Keratinocyte (primary cell): ENCODE results near the gene PLA1A. TPM values are rescaled to one million over a fixed set of nuclear protein-coding genes. Genes with fewer than 3 reads are reported as not detected.

Experiments used
- DNase-seq: peaks from one replicate; pipeline ENCODE4 v3.0.0-alpha.2; 2011; ENCODE audit warnings: low read depth, missing footprints, low spot score
- FAIRE-seq: peaks from 2 replicates; lab custom pipeline; 2011; peaks lifted over from hg19 to GRCh38; lab: Jason Lieb, UNC
- H2AFZ ChIP-seq: 2 replicates; pipeline ENCODE4 v1.6.0; 2012; ENCODE audit warnings: low read length, control low read depth, inconsistent platforms; ENCODE audit not compliant: control insufficient read depth
- H3K27ac ChIP-seq: 2 replicates; pipeline ENCODE4 v1.5.1; 2011; ENCODE audit warnings: low read length; ENCODE audit not compliant: control insufficient read depth, insufficient read depth
- H3K27me3 ChIP-seq: 3 replicates; pipeline ENCODE4 v1.6.0; 2011; ENCODE audit warnings: low read length; ENCODE audit not compliant: control insufficient read depth, insufficient read depth; ENCODE audit errors: extremely low read depth
- H3K36me3 ChIP-seq, 2 experiments: 2 replicates in 1 of 2; 3 replicates in 1 of 2; pipeline ENCODE4 v1.5.1; 2011; ENCODE audit warnings: low read length in 2 of 2, mild to moderate bottlenecking in 1 of 2; ENCODE audit not compliant: control insufficient read depth in 2 of 2, insufficient read depth in 2 of 2; ENCODE audit errors: extremely low read depth in 1 of 2
- H3K4me1 ChIP-seq: 3 replicates; pipeline ENCODE4 v1.5.1; 2011; ENCODE audit warnings: low read length; ENCODE audit not compliant: control insufficient read depth, insufficient read depth; ENCODE audit errors: extremely low read depth
- H3K4me2 ChIP-seq: 3 replicates; pipeline ENCODE4 v1.6.0; 2011; ENCODE audit warnings: low read depth, low read length; ENCODE audit not compliant: control insufficient read depth, insufficient read depth; ENCODE audit errors: extremely low read depth
- H3K4me3 ChIP-seq, 3 experiments: fragments of 200-600 bp in 1 of 3; sonication (generic) in 1 of 3; 2 replicates in 2 of 3; 3 replicates in 1 of 3; pipeline ENCODE4 v1.5.1; 2011 to 2016; ENCODE audit warnings: low read length in 3 of 3, mild to moderate bottlenecking in 3 of 3, control low read depth in 2 of 3, inconsistent platforms in 1 of 3, low read depth in 1 of 3, mixed read lengths in 1 of 3, mixed run types in 1 of 3, moderate library complexity in 1 of 3; ENCODE audit not compliant: control insufficient read depth in 2 of 3, insufficient read depth in 2 of 3; ENCODE audit errors: extremely low read depth in 1 of 3
- H3K79me2 ChIP-seq: 2 replicates; pipeline ENCODE4 v1.6.0; 2012; ENCODE audit warnings: low read length; ENCODE audit not compliant: control insufficient read depth, insufficient read depth
- H3K9ac ChIP-seq: 3 replicates; pipeline ENCODE4 v1.6.0; 2011; ENCODE audit warnings: low read length; ENCODE audit not compliant: control insufficient read depth, insufficient read depth; ENCODE audit errors: extremely low read depth
- H3K9me1 ChIP-seq: 3 replicates; pipeline ENCODE4 v1.6.0; 2011; ENCODE audit warnings: low read length; ENCODE audit not compliant: control insufficient read depth, insufficient read depth; ENCODE audit errors: extremely low read depth
- H3K9me3 ChIP-seq: 2 replicates; pipeline ENCODE4 v1.5.1; 2012; ENCODE audit warnings: low read depth, low read length; ENCODE audit not compliant: control insufficient read depth
- H4K20me1 ChIP-seq: 3 replicates; pipeline ENCODE4 v1.6.0; 2011; ENCODE audit warnings: low read length; ENCODE audit not compliant: control insufficient read depth, insufficient read depth; ENCODE audit errors: extremely low read depth
- EZH2 ChIP-seq: IDR thresholded peaks from one replicate; pipeline ENCODE4 v1.6.1; 2012; ENCODE audit warnings: inconsistent platforms, mild to moderate bottlenecking, low read length, moderate library complexity
- dilution Hi-C: fragments of 300-500 bp; cut with MboI; formaldehyde crosslinking; loops from one replicate; pipeline ENCODE4 v1.7.0; 2020; ENCODE audit warnings: low sequenced_read_pairs; ENCODE audit not compliant: extremely low pct_ligation_motif_present
- polyA plus RNA-seq, 5 experiments: library from polyadenylated mRNA; depleted of rRNA in 3 of 5; stranded (reverse) in 3 of 5; stranded (forward) in 1 of 5; unstranded in 1 of 5; fragments of >200 nt; gene quantifications; 1 replicate in 1 of 5; 2 replicates in 3 of 5; 3 replicates in 1 of 5; pipeline versions ENCODE4 v1.2.1 to v1.2.3, GENCODE V29; 2011 to 2012; ENCODE audit warnings: missing spikeins in 2 of 5, low read depth in 1 of 5, low replicate concordance in 1 of 5
- TF ChIP-seq, protein P1 (sequence below), 3 experiments: IDR thresholded peaks in 1 of 3; conservative IDR thresholded peaks in 1 of 3; optimal IDR thresholded peaks in 1 of 3; 2 replicates in 2 of 3; 3 replicates in 1 of 3; pipeline versions ENCODE3 to v1.5.1; 2011; ENCODE audit warnings: low read length in 3 of 3, mild to moderate bottlenecking in 3 of 3, moderate library complexity in 2 of 3, control low read depth in 1 of 3, inconsistent platforms in 1 of 3; ENCODE audit not compliant: insufficient read depth in 2 of 3; ENCODE audit errors: extremely low read depth in 1 of 3

PLA1A gene
- polyA plus RNA-seq, 1 donor (not counting 4 experiments of a cell fraction or from before 2014, with no cell fraction given): not detected

DNA sequence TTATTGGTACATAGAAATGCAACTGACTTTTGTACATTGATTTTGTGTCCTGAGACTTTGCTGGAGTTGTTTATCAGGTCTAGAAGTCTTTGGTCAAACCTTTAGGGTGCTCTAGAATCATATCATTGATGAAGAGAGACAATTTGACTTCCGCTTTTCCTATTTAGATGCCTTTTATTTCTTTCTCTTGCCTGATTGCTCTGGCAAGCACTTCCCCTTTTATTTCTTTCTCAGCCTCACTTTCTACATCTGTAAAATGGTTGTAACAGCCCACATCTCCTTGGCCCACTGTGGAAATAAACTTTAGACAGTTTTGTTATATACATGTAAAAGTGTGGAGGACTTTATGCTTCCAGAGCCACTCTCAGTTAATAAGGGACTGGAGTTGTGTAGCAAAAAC is 14.0 kb downstream of the PLA1A start:
- Histone ChIP-seq H3K4me3 (no peak overlapping the region), H3K27me3 (peaks cover 19% of the 10 kb centered on the region), H4K20me1 (no peaks in the 10 kb centered on the region), H3K9ac (no peak overlapping the region), H3K9me1 (no peaks in the 10 kb centered on the region), H3K79me2 (no peaks in the 10 kb centered on the region), H3K4me2 (no peak overlapping the region), H3K4me1 (no peaks in the 10 kb centered on the region), H3K9me3 (no peaks in the 10 kb centered on the region), H3K36me3 (no peaks in the 10 kb centered on the region), H3K27ac (no peak overlapping the region), H2AFZ (no peak overlapping the region)
- dilution Hi-C loops: no loop called here
- DNase-seq: no peak
- TF ChIP-seq EZH2: no peak
- FAIRE-seq: no peak

DNA sequence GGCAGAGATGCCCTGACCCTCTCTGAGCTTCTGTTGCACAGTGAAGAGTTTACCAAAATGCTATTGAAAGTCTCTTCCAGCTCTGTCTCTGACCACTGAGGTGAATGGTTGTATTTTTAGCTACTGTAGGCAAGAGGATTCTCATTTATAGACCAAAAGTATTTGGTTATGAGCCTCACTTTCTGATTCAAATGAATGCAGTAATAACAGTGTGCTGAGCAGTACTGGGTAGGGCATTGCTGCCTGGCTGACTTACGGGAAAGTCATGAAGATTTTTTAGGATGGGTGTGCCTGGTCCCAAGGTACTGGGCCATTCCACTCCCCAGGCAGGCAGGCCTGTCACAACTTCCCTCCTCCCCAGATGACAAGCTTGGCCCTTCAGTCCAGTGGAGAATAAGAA is 15.5 kb downstream of the PLA1A start:
- dilution Hi-C loops: no loop called here
- no peak overlapping the region for H3K4me2 ChIP-seq
- H3K9me3 ChIP-seq: no peaks in the 10 kb centered on the region
- no peaks in the 10 kb centered on the region for H3K36me3 ChIP-seq
- H3K27ac ChIP-seq: no peak overlapping the region
- FAIRE-seq (no peak), DNase-seq (no peak)
- no peaks in the 10 kb centered on the region for H3K4me1 ChIP-seq
- no peak overlapping the region for H3K9ac ChIP-seq
- H3K9me1 ChIP-seq: no peaks in the 10 kb centered on the region
- TF ChIP-seq, protein P1, sequence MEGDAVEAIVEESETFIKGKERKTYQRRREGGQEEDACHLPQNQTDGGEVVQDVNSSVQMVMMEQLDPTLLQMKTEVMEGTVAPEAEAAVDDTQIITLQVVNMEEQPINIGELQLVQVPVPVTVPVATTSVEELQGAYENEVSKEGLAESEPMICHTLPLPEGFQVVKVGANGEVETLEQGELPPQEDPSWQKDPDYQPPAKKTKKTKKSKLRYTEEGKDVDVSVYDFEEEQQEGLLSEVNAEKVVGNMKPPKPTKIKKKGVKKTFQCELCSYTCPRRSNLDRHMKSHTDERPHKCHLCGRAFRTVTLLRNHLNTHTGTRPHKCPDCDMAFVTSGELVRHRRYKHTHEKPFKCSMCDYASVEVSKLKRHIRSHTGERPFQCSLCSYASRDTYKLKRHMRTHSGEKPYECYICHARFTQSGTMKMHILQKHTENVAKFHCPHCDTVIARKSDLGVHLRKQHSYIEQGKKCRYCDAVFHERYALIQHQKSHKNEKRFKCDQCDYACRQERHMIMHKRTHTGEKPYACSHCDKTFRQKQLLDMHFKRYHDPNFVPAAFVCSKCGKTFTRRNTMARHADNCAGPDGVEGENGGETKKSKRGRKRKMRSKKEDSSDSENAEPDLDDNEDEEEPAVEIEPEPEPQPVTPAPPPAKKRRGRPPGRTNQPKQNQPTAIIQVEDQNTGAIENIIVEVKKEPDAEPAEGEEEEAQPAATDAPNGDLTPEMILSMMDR (optimal IDR thresholded peaks at IDR 0.05 in 1 of 3, IDR thresholded peaks at IDR 0.05 in 1 of 3, conservative IDR thresholded peaks at IDR 0.05 in 1 of 3; ENCODE audit: extremely low read depth in 1 of 3, insufficient read depth in 2 of 3, low read length in 3 of 3): no peak
- no peak for TF ChIP-seq EZH2
- H4K20me1 ChIP-seq: no peaks in the 10 kb centered on the region
- H3K4me3 ChIP-seq: no peak overlapping the region
- H2AFZ ChIP-seq: no peak overlapping the region
- H3K79me2 ChIP-seq: no peaks in the 10 kb centered on the region
- peaks cover 13% of the 10 kb centered on the region for H3K27me3 ChIP-seq

DNA sequence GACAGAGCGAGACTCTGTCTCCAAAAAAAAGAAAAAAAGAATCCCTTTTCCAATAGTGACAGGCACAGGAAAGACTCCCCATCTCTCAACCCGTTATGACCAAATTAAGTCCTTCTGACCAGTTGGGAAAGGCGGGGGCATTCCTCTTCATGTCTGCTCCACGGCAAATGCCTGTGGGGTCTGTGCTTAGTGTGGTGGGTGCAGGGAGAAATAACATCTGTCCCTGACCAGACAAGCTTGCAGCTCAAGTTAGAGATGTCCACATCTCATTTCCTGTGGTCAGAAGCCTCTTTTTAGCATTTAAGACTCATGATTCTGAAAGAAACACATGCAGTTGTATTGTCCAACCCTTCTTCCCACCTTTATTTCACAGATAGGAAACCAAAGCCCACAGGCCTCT is 16.2 kb downstream of the PLA1A start:
- no peak overlapping the region for H3K4me2 ChIP-seq
- no peak for TF ChIP-seq EZH2
- TF ChIP-seq, protein P1 (optimal IDR thresholded peaks at IDR 0.05 in 1 of 3, IDR thresholded peaks at IDR 0.05 in 1 of 3, conservative IDR thresholded peaks at IDR 0.05 in 1 of 3; ENCODE audit: extremely low read depth in 1 of 3, insufficient read depth in 2 of 3, low read length in 3 of 3): no peak
- H2AFZ ChIP-seq: no peak overlapping the region
- FAIRE-seq: no peak
- H3K36me3 ChIP-seq: no peaks in the 10 kb centered on the region
- dilution Hi-C loops: no loop called here
- H3K9ac ChIP-seq: no peak overlapping the region
- no peaks in the 10 kb centered on the region for H3K79me2 ChIP-seq
- H3K9me1 ChIP-seq: no peaks in the 10 kb centered on the region
- no peak overlapping the region for H3K4me3 ChIP-seq
- no peak overlapping the region for H3K27ac ChIP-seq
- H3K27me3 ChIP-seq: peaks cover 7% of the 10 kb centered on the region
- no peaks in the 10 kb centered on the region for H3K9me3 ChIP-seq
- no peaks in the 10 kb centered on the region for H3K4me1 ChIP-seq
- DNase-seq: no peak
- no peaks in the 10 kb centered on the region for H4K20me1 ChIP-seq
